ENCODE measurements around the gene GPX7.

GRCh38 chr1:52653207-52653849, 51.2 kb downstream of the GPX7 start:
- no peak for TF ChIP-seq POLR2AphosphoS5 (IDR thresholded peaks at IDR 0.05; ENCODE audit: borderline replicate concordance, low read depth, low read length)
- TF ChIP-seq EZH2 (IDR thresholded peaks at IDR 0.05): no peak
